ENCODE data around the gene APBB3.

DNA sequence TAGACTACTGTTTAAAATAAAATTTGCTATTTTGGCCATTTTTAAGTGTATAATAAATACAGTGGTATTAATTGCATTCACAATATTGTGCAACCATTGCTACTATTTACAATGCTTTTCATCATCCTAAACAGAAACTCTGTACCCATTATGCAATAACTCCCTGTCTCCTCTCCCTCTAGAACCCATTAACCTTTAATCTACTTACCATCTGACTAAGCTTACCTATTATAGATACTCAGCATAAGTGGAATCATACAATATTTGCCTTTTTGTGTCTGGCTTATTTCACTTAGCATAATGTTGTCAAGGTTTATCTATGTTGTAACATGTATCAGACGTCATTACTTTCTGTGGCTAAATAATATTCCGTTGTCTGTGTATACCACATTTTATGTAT is 42.6 kb upstream of the APBB3 start:
- no peak for TF ChIP-seq POLR2A (IDR thresholded peaks at IDR 0.05)
- TF ChIP-seq, protein P1, sequence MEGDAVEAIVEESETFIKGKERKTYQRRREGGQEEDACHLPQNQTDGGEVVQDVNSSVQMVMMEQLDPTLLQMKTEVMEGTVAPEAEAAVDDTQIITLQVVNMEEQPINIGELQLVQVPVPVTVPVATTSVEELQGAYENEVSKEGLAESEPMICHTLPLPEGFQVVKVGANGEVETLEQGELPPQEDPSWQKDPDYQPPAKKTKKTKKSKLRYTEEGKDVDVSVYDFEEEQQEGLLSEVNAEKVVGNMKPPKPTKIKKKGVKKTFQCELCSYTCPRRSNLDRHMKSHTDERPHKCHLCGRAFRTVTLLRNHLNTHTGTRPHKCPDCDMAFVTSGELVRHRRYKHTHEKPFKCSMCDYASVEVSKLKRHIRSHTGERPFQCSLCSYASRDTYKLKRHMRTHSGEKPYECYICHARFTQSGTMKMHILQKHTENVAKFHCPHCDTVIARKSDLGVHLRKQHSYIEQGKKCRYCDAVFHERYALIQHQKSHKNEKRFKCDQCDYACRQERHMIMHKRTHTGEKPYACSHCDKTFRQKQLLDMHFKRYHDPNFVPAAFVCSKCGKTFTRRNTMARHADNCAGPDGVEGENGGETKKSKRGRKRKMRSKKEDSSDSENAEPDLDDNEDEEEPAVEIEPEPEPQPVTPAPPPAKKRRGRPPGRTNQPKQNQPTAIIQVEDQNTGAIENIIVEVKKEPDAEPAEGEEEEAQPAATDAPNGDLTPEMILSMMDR (IDR thresholded peaks at IDR 0.05) = no peak
